K562 (cell line): ENCODE data around the gene KRTAP20-3. TPM values are rescaled to one million over a fixed set of nuclear protein-coding genes. Genes with fewer than 3 reads are reported as not detected.

Source experiments
- ATAC-seq: fragments of 200-7000 bp; cut with Tn5 transposase; 3 replicates; pipeline ENCODE4 v1.9.1; 2020; ENCODE audit warnings: moderate library complexity
- BruUV-seq: library from RNA; stranded (reverse); fragments of 400-500 nt; replicated peaks from 2 replicates; lab custom pipeline; 2021; lab: Mats Ljungman, UMichigan
- CTCF ChIA-PET: fragments of 300-600 bp; formaldehyde crosslinking; extraction: SDS; loops from one replicate; lab custom pipeline; 2021; ENCODE audit warnings: low intra/inter-chr PET ratio; lab: Yijun Ruan, JAX
- POLR2A ChIA-PET: fragments of 300-600, 350-650 bp; sonication (Branson Sonifier 250); formaldehyde crosslinking; extraction: SDS; loops from one replicate; lab custom pipeline; 2021; ENCODE audit warnings: antibody characterized with exemption, inconsistent platforms; lab: Yijun Ruan, JAX
- DNase-seq, 4 experiments: peaks; one replicate each; pipeline versions ENCODE4 v3.0.0 to v3.0.0-alpha.2; 2011 to 2018; ENCODE audit warnings: low spot score in 3 of 4, mixed read lengths in 3 of 4; ENCODE audit errors: extremely low read depth in 1 of 4
- FAIRE-seq: peaks from 2 replicates; lab custom pipeline; 2011; peaks lifted over from hg19 to GRCh38; lab: Jason Lieb, UNC
- H2AFZ ChIP-seq: 2 replicates; pipeline ENCODE4 v1.6.0; 2011; ENCODE audit warnings: low read depth, low read length, control low read depth, inconsistent platforms
- H3K27ac ChIP-seq: fragments of 200-600 bp; 3 replicates; pipeline ENCODE4 v1.8.0; 2011; ENCODE audit warnings: low read depth, mild to moderate bottlenecking, control low read depth, inconsistent platforms, low read length, moderate library complexity, mixed read lengths; ENCODE audit errors: extremely low read depth
- H3K27me3 ChIP-seq, 2 experiments: fragments of 300-600 bp in 1 of 2; 2 replicates in 1 of 2; 3 replicates in 1 of 2; pipeline versions ENCODE4 v1.6.0 to v1.8.0; 2011; ENCODE audit warnings: inconsistent platforms in 2 of 2, low read length in 2 of 2, mild to moderate bottlenecking in 1 of 2, mixed read lengths in 1 of 2, moderate library complexity in 1 of 2; ENCODE audit not compliant: control insufficient read depth in 2 of 2, insufficient read depth in 2 of 2
- H3K36me3 ChIP-seq: fragments of 300-600 bp; 3 replicates; pipeline ENCODE4 v1.8.0; 2011; ENCODE audit warnings: mild to moderate bottlenecking, low read length, inconsistent platforms; ENCODE audit not compliant: control insufficient read depth, insufficient read depth
- H3K4me1 ChIP-seq, 2 experiments: fragments of 200-600 bp in 1 of 2; replicated peaks in 1 of 2; 2 replicates in 1 of 2; 3 replicates in 1 of 2; pipeline versions ENCODE4 v1.5.1 to v1.8.0; 2011; ENCODE audit warnings: inconsistent platforms in 2 of 2, low read length in 2 of 2, mild to moderate bottlenecking in 1 of 2, mixed read lengths in 1 of 2, moderate library complexity in 1 of 2; ENCODE audit not compliant: control insufficient read depth in 2 of 2, insufficient read depth in 2 of 2
- H3K4me2 ChIP-seq: 2 replicates; pipeline ENCODE4 v1.6.1; 2011; ENCODE audit warnings: low read length, control low read depth, inconsistent platforms, mixed read lengths; ENCODE audit not compliant: insufficient read depth
- H3K4me3 ChIP-seq: fragments of 200-600 bp; sonication (generic), shearing (Covaris generic); 2 replicates; pipeline ENCODE4 v1.5.1; 2016; ENCODE audit warnings: control low read depth, inconsistent platforms
- H3K79me2 ChIP-seq: fragments of 200-600 bp; 3 replicates; pipeline ENCODE4 v1.8.0; 2011; ENCODE audit warnings: low read length, inconsistent platforms; ENCODE audit not compliant: control insufficient read depth, insufficient read depth
- H3K9ac ChIP-seq, 2 experiments: 2 replicates each; pipeline versions ENCODE4 v1.6.0 to v1.6.1; 2011; ENCODE audit warnings: low read depth in 2 of 2, low read length in 2 of 2, control low read depth in 1 of 2, inconsistent platforms in 1 of 2, mild to moderate bottlenecking in 1 of 2, mixed read lengths in 1 of 2; ENCODE audit not compliant: insufficient read depth in 1 of 2
- H3K9me1 ChIP-seq: one replicate; pipeline ENCODE4 v1.6.0; 2011; ENCODE audit warnings: inconsistent platforms, mild to moderate bottlenecking, low read length, moderate library complexity; ENCODE audit not compliant: control insufficient read depth, insufficient read depth
- H3K9me3 ChIP-seq: replicated peaks from 2 replicates; pipeline ENCODE4 v1.5.1; 2011; ENCODE audit warnings: low read depth, low read length, inconsistent platforms; ENCODE audit not compliant: control insufficient read depth, insufficient read depth
- H4K20me1 ChIP-seq: replicated peaks from 2 replicates; pipeline ENCODE4 v1.6.1; 2011; ENCODE audit warnings: low read length, inconsistent platforms, mixed read lengths; ENCODE audit not compliant: control insufficient read depth, insufficient read depth
- CREB3 ChIP-seq: fragments of 450-650 bp; conservative IDR thresholded peaks from 2 replicates; pipeline ENCODE4 v1.6.1; 2016; ENCODE audit warnings: missing genetic modification characterization, low read depth, mild to moderate bottlenecking, missing compliant biosample characterization, moderate library complexity
- CTCF ChIP-seq, 3 experiments: IDR thresholded peaks in 2 of 3; conservative IDR thresholded peaks in 1 of 3; 2 replicates each; pipeline ENCODE4 v1.5.1; 2011 to 2012; ENCODE audit warnings: low read length in 3 of 3, mild to moderate bottlenecking in 3 of 3, control low read depth in 2 of 3, improper control_type of control experiment in 1 of 3, inconsistent platforms in 1 of 3, low read depth in 1 of 3, mixed read lengths in 1 of 3, moderate library complexity in 1 of 3; ENCODE audit not compliant: insufficient read depth in 2 of 3
- GTF2B ChIP-seq: IDR thresholded peaks from 2 replicates; pipeline ENCODE4 v1.6.1; 2011; ENCODE audit not compliant: insufficient read length; ENCODE audit errors: extremely low read depth
- PHF8 ChIP-seq: fragments of 200-600 bp; sonication (generic); IDR thresholded peaks from 2 replicates; pipeline ENCODE4 v1.6.1; 2012; ENCODE audit warnings: mixed run types, mild to moderate bottlenecking, inconsistent platforms, low read length, moderate library complexity, borderline replicate concordance
- POLR2G ChIP-seq: fragments of 200-400 bp; formaldehyde crosslinking; IDR thresholded peaks from 2 replicates; pipeline ENCODE4 v1.6.1; 2017; ENCODE audit warnings: low read depth, mild to moderate bottlenecking, antibody characterized with exemption, low read length, moderate library complexity
- RBM34 ChIP-seq: fragments of 200-400 bp; formaldehyde crosslinking; IDR thresholded peaks from 2 replicates; pipeline ENCODE4 v1.6.1; 2018; ENCODE audit warnings: low read length, borderline replicate concordance; ENCODE audit not compliant: insufficient read depth
- SAP30 ChIP-seq: fragments of 200-600 bp; sonication (generic); IDR thresholded peaks from 2 replicates; pipeline ENCODE4 v1.6.1; 2012; ENCODE audit warnings: borderline replicate concordance, low read depth, mild to moderate bottlenecking, moderate library complexity, low read length, control low read depth, inconsistent platforms; ENCODE audit not compliant: insufficient read depth, poor library complexity, severe bottlenecking
- SMARCA5 ChIP-seq: fragments of 450-650 bp; IDR thresholded peaks from 2 replicates; pipeline ENCODE4 v1.6.1; 2016
- THAP12 ChIP-seq: fragments of 250-450 bp; sonication (Bioruptor Pico); IDR thresholded peaks from 2 replicates; pipeline ENCODE4 v1.9.0; 2021; ENCODE audit warnings: mild to moderate bottlenecking, inconsistent platforms
- ZFP1 ChIP-seq: fragments of 450-650 bp; formaldehyde crosslinking; IDR thresholded peaks from 2 replicates; pipeline ENCODE4 v1.4.0; 2020; ENCODE audit warnings: mild to moderate bottlenecking, mixed read lengths
- WGBS: fragments of 100-300 bp; shearing (Covaris generic); methylation state at CpG from one replicate; pipeline ENCODE4 v1.1.6; 2016; ENCODE audit warnings: low coverage, mixed read lengths; ENCODE audit not compliant: insufficient coverage; ENCODE audit errors: missing lambda C conversion rate; 5-methylcytosine and 5-hydroxymethylcytosine counted together
- in situ Hi-C: fragments of 300-500 bp; cut with MboI; formaldehyde crosslinking; loops from 4 replicates; pipeline ENCODE4 v1.15.0; 2018; ENCODE audit warnings: inconsistent platforms, mixed read lengths
- intact Hi-C: fragments of 100-400 bp; cut with micrococcal nuclease; formaldehyde crosslinking; loops from 2 replicates; pipeline ENCODE4 v1.14.2; 2022
- polyA plus RNA-seq, 8 experiments: library from polyadenylated mRNA; depleted of rRNA in 4 of 8; stranded (reverse) in 5 of 8; unstranded in 3 of 8; fragments of >200 nt; fragmentation: Nextera tagmentation in 2 of 8; fragmentation: Illumina TruSeq in 1 of 8; extraction: Ambion mirVana in 2 of 8; extraction: Trizol in 1 of 8; gene quantifications; 2 replicates each; pipeline versions ENCODE4 v1.2.1 to v1.2.3, GENCODE V29; 2011 to 2014; ENCODE audit warnings: inconsistent platforms in 1 of 8, missing spikeins in 1 of 8
- total RNA-seq, 7 experiments: library from RNA; depleted of rRNA in 6 of 7; stranded (reverse); fragments of >200 nt in 6 of 7; fragmentation: Illumina TruSeq in 2 of 7; extraction: Trizol in 2 of 7; gene quantifications; 2 replicates each; pipeline versions ENCODE4 v1.2.1 to v1.2.3, GENCODE V29; 2011 to 2021; ENCODE audit warnings: low replicate concordance in 1 of 7

The KRTAP20-3 gene
- total and polyA plus RNA-seq, 9 of the 15 experiments (the other 6 are each of a cell fraction or from before 2014, with no cell fraction given): not detected

GRCh38 chr21:30674312-30674711, 31.6 kb downstream of the KRTAP20-3 start:
- Histone ChIP-seq H3K27ac (no peak overlapping the region), H2AFZ (no peak overlapping the region), H4K20me1 (no peaks in the 10 kb centered on the region), H3K9ac (no peak overlapping the region), H3K36me3 (no peaks in the 10 kb centered on the region), H3K4me2 (no peak overlapping the region), H3K4me3 (no peak overlapping the region), H3K27me3 (no peaks in the 10 kb centered on the region), H3K9me3 (no peaks in the 10 kb centered on the region), H3K4me1 (no peaks in the 10 kb centered on the region), H3K79me2 (no peaks in the 10 kb centered on the region), H3K9me1 (no peaks in the 10 kb centered on the region)
- FAIRE-seq: no peak
- ATAC-seq: no peak
- BruUV-seq: no TSS peak
- in situ Hi-C loops: no loop called here
- CTCF ChIA-PET: no interaction called here
- WGBS: 0% methylated on average over 1 of the region's 1 CpG
- intact Hi-C loops: no loop called here
- no peak for TF ChIP-seq ZFP1
- no peak for TF ChIP-seq CTCF (IDR thresholded peaks at IDR 0.05 in 2 of 3, conservative IDR thresholded peaks at IDR 0.05 in 1 of 3; ENCODE audit: insufficient read depth in 2 of 3, low read depth in 1 of 3, low read length in 3 of 3)
- TF ChIP-seq PHF8: no peak
- DNase-seq: no peak
- POLR2A ChIA-PET: no interaction called here

GRCh38 chr21:30676737-30677136, 34.1 kb downstream of the KRTAP20-3 start:
- ATAC-seq (no peak), DNase-seq (no peak), FAIRE-seq (no peak)
- H3K27ac ChIP-seq: no peak overlapping the region
- H3K9ac ChIP-seq: no peak overlapping the region
- H4K20me1 ChIP-seq: no peaks in the 10 kb centered on the region
- H3K9me3 ChIP-seq: no peaks in the 10 kb centered on the region
- intact Hi-C loops (no loop called here), in situ Hi-C loops (no loop called here)
- H3K4me1 ChIP-seq: no peaks in the 10 kb centered on the region
- H2AFZ ChIP-seq: no peak overlapping the region
- no peaks in the 10 kb centered on the region for H3K27me3 ChIP-seq
- H3K79me2 ChIP-seq: no peaks in the 10 kb centered on the region
- POLR2A ChIA-PET: no interaction called here
- CTCF ChIA-PET: no interaction called here
- no peak overlapping the region for H3K4me2 ChIP-seq
- H3K36me3 ChIP-seq: no peaks in the 10 kb centered on the region
- no TSS peak for BruUV-seq
- no peak overlapping the region for H3K4me3 ChIP-seq
- H3K9me1 ChIP-seq: no peaks in the 10 kb centered on the region
- no peak for TF ChIP-seq POLR2G
- no peak for TF ChIP-seq GTF2B
- TF ChIP-seq RBM34: no peak
- no peak for TF ChIP-seq SAP30
- TF ChIP-seq THAP12 (CRISPR knock-in tag): no peak
- no peak for TF ChIP-seq SMARCA5
- TF ChIP-seq CREB3: no peak
